ENCODE data around the gene METTL8.
"Not testable (repeated sequence)": the region's sequence is repeated elsewhere in the genome, so short reads cannot be mapped to it uniquely, and the experiment has no call there.

METTL8 gene

DNA sequence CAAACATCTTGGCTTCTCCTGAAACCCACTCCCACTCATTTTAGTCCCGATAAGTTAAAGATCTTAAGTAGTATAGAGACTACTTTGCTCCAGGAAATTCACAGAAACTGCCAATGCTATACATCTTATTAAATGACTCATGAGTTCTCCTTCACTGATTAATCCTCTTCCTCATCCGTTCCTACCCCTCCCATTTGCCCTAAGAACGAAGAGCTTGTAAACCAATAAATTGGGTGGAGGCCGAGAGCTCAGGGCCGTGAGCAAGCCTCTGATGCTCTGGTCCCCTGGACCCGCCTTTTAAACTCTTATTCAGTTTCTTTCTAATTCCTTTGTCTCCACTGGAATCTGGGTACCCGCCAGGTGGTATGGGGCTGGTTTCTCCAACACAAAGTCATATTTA is 68.6 kb downstream of the METTL8 start:
- peaks cover 6% of the 10 kb centered on the region for H3K4me1 Mint-ChIP-seq
- DNase-seq (ENCODE audit: low spot score in 2 of 2) (no peak), ATAC-seq (ENCODE audit: low read depth) (no peak)
- H3K9me3 Mint-ChIP-seq, result peaks cover 11% of the 10 kb centered on the region
- no peaks in the 10 kb centered on the region for H3K27me3 Mint-ChIP-seq
- no peak overlapping the region for H3K4me3 Mint-ChIP-seq
- peaks cover 24% of the 10 kb centered on the region for H3K36me3 Mint-ChIP-seq
- H3K27ac Mint-ChIP-seq, result no peak overlapping the region

DNA sequence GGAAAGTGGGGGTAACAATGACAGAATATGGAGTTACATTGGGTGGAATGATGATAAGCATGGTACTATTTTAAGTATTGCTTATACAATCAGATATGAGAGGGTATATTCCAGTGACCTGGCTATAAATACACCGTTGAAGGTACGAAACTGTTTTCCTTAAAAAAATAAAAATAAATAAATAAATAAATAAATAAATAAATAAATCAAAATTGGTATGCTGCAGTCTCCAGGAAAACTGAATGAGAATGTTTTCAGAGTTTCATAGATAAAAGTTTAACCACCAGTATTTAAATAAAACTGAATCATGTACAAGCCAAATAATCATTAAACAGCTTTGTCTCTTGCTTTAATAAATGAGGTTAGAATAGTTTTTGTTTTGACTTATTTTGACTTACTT is 71.4 kb downstream of the METTL8 start:
- Mint-ChIP-seq H3K36me3 (peaks cover 29% of the 10 kb centered on the region), H3K27me3 (no peaks in the 10 kb centered on the region)

DNA sequence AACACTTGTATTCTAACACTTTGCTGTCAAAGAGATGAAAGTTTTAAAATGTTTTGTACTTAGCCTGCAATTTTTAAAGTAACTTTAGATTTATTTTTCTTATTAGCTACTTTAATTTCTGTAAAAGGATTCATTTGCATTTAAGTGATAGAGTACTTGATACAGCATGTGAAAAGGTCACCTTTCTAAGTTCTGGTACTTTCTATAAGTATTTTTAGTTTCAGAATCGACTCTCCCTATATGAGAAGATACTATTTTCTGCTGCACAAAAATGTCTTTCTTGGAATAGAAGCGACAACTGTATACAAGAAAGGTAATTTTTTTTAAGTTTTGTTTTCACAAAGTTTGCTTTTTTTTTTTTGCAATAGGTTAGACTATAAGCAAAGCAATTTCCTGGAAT is 72.9 kb downstream of the METTL8 start:
- Mint-ChIP-seq H3K4me1 (peaks cover 10% of the 10 kb centered on the region), H3K9me3 (peaks cover 2% of the 10 kb centered on the region), H3K27me3 (no peaks in the 10 kb centered on the region), H3K27ac (no peak overlapping the region), H3K4me3 (no peak overlapping the region), H3K36me3 (peaks cover 16% of the 10 kb centered on the region)
- ATAC-seq (ENCODE audit: low read depth), result no peak
- no peak for DNase-seq (ENCODE audit: low spot score in 2 of 2)

More for the DNA sequence above, 71.4 kb downstream of the METTL8 start:
- ATAC-seq (ENCODE audit: low read depth), result no peak
- H3K4me1 Mint-ChIP-seq, result peaks cover 10% of the 10 kb centered on the region
- no peak for DNase-seq (ENCODE audit: low spot score in 2 of 2)
- H3K9me3 Mint-ChIP-seq, result peaks cover 11% of the 10 kb centered on the region
- H3K27ac Mint-ChIP-seq, result no peak overlapping the region
- no peak overlapping the region for H3K4me3 Mint-ChIP-seq

DNA sequence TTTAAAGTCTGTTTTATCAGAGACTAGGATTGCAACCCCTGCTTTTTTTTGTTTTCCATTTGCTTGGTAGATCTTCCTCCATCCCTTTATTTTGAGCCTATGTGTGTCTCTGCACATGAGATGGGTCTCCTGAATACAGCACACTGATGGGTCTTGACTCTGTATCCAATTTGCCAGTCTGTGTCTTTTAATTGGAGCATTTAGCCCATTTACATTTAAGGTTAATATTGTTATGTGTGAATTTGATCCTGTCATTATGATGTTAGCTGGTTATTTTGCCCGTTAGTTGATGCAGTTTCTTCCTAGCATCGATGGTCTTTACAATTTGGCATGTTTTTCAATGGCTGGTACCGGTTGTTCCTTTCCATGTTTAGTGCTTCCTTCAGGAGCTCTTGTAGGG is 80.0 kb downstream of the METTL8 start:
- H3K27me3 Mint-ChIP-seq; ATAC-seq (ENCODE audit: low read depth); H3K27ac Mint-ChIP-seq; H3K4me3 Mint-ChIP-seq; H3K4me1 Mint-ChIP-seq; H3K36me3 Mint-ChIP-seq; H3K9me3 Mint-ChIP-seq; DNase-seq (ENCODE audit: low spot score in 2 of 2): not testable (repeated sequence)

DNA sequence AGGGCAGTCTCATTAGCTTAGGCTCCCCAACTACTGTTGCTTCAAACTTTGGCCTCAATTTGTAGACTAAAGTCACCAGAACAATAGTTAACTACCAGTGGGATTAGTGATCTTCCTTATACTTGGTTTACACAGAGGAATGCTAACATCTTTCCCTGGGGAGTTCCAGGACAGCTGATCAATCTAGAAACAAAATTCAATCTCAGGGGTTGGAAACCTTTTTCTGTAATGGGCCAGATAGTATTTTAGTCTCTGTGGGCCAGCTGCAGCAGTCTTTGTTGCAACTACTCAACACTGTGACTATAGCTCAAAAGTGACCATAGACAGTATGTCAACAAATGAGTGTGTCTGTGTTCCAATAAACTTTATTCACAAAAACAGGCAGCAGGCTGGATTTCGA is 85.7 kb downstream of the METTL8 start:
- Mint-ChIP-seq H3K4me1 (peaks cover 23% of the 10 kb centered on the region), H3K9me3 (no peaks in the 10 kb centered on the region), H3K27ac (peak overlapping the region; percentile 86), H3K36me3 (peaks cover 2% of the 10 kb centered on the region), H3K27me3 (no peaks in the 10 kb centered on the region), H3K4me3 (no peak overlapping the region)
- ATAC-seq (ENCODE audit: low read depth) (no peak), DNase-seq (ENCODE audit: low spot score in 2 of 2) (no peak)

DNA sequence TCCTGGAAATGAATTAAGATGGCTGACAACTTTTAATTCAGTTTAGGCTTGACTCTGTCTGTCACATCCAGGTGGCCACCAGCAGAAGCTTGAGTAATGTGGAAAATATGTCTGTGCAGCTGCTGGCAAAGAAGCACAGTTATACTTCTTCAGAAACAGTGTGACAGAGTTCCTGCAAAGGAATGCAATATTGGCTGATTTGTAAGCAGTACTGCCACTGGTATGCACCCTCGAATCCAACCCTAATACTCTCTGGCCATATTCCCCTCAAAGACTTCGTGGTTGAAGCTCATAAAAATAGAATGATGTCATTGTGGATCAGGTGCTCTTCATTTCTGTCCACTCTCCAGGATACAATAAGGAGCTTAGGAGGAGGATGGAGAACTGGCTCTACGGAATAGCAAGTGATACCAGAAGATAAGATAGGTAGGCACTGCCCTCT is 86.2 kb downstream of the METTL8 start:
- Mint-ChIP-seq H3K36me3 (peaks cover 2% of the 10 kb centered on the region), H3K4me3 (no peak overlapping the region), H3K4me1 (peaks cover 23% of the 10 kb centered on the region), H3K27ac (peak overlapping the region; percentile 86), H3K9me3 (no peaks in the 10 kb centered on the region), H3K27me3 (no peaks in the 10 kb centered on the region)
- DNase-seq (ENCODE audit: low spot score in 2 of 2), result no peak
- peak; percentile 32 for ATAC-seq (ENCODE audit: low read depth)

DNA sequence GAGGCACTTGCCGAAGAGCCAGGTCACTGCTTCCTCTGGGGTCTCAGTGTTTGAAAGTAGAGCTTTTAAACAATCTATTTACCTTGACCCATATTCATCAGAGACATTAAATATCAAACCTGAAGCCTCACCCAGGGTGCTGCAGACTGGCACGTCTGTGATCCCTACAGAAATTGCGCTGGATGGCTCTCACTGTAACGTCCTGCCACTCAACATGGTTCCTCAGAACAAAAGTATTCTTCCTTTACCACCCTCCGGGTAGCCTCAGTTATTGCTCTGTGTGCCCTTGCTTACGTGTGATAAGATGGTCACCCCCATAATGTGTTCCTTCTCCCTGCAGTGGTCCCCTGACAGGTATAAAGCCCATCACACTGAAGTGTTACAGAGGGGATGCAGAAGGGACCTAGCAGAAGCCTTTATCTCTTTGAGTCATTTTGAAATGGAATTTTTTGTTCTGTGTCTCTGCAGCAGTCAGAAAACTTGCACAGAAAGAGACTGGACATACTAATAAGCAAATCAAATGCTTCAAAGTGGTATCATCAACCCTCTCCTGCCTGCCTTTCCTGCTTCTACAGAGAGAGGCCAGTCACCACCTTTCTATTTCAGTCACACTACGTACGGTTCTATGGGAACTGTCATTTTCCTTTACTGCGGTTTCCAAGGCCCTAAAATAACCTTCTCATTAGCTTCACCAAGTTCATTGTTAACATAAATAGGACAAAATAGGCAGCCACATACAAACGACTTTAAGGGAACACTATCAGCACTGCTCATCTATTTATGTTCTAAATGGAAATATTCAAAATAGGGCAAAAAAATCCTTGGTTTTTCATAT is 86.8 kb downstream of the METTL8 start:
- ATAC-seq (ENCODE audit: low read depth), result peak; percentile 35
- DNase-seq (ENCODE audit: low spot score in 2 of 2), result no peak
- Mint-ChIP-seq H3K9me3 (no peaks in the 10 kb centered on the region), H3K27me3 (no peaks in the 10 kb centered on the region), H3K4me1 (peaks cover 29% of the 10 kb centered on the region), H3K4me3 (no peak overlapping the region), H3K27ac (peak overlapping the region; percentile 86), H3K36me3 (peaks cover 2% of the 10 kb centered on the region)

DNA sequence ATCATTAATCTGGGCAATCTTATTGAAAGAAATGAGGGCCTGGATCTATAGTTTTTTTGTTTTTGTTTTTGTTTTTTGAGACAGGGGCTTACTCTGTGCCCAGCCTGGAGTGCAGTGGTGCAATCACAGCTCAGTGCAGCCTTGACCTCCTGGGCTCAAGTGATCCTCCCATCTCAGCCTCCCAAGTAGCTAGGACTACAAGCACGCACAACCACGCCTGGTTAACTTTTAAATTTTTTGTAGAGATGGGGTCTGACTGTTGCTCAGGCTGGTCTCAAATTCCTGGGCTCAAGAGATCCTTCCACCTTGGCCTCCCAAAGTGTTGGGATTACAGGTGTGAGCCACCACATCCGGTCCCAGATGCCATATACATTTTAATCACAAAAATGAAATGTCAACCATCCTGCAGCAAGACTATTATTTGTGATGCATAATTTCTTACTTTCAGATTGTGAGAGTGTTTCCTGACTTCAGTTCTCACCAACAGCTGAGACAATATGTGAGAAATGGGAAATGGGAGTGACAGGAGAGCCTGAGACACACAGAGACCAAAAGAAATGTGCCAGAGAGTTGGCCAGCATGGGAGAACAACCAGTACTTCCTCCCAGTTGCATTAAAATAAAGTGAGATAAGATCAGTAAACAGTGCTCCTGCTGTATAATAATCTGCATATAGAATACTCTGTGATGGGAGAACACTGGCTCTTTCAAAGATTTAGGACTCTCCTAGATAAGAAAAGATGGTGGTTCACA is 87.6 kb downstream of the METTL8 start:
- Mint-ChIP-seq H3K27ac (peak overlapping the region; percentile 86), H3K4me3 (no peak overlapping the region), H3K36me3 (peaks cover under 1% of the 10 kb centered on the region), H3K27me3 (no peaks in the 10 kb centered on the region), H3K9me3 (no peaks in the 10 kb centered on the region), H3K4me1 (peaks cover 34% of the 10 kb centered on the region)
- DNase-seq (ENCODE audit: low spot score in 2 of 2), result no peak
- ATAC-seq (ENCODE audit: low read depth), result no peak

DNA sequence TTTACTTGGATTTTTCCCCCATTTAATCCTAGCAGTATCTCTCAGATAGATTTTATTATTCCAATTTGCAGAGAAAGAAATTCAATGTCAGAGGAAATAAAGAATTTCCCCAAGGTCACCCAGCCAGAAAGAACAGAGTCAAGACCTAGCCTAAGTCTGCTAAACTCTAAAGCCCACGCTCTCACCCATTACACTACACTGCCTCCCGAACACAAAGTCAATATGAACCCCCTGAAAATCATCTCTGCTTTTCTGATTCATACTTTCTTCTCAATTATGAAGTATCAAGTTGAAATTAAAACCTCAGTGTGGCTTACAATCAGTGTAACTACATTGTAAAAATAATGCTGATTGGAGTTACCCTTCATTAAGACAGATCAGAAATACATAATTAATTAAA is 89.6 kb downstream of the METTL8 start:
- H3K27me3 Mint-ChIP-seq, result no peaks in the 10 kb centered on the region
- H3K4me1 Mint-ChIP-seq, result peaks cover 34% of the 10 kb centered on the region
- no peak overlapping the region for H3K4me3 Mint-ChIP-seq
- H3K27ac Mint-ChIP-seq, result peak overlapping the region; percentile 7
- no peaks in the 10 kb centered on the region for H3K36me3 Mint-ChIP-seq
- DNase-seq (ENCODE audit: low spot score in 2 of 2) (no peak), ATAC-seq (ENCODE audit: low read depth) (no peak)
- H3K9me3 Mint-ChIP-seq, result no peaks in the 10 kb centered on the region

DNA sequence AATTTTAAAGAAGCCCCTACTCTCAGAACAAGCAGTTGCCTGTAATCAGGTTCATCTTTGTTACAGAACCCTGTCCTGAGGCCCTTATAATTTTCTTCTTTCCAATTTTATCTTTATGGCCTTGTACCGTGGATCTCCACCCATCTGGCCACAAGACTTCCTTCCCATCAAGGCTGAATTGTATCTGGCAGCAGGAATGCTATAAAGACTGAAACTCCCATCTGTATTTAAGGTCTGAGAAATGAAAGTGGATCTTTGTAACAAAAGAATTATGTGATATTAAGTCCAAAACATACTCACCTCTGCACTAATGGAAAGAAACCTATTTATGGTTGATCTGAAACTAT is 91.8 kb downstream of the METTL8 start:
- peak overlapping the region; percentile 84 for H3K27ac Mint-ChIP-seq
- H3K9me3 Mint-ChIP-seq, result no peaks in the 10 kb centered on the region
- H3K4me1 Mint-ChIP-seq, result peaks cover 32% of the 10 kb centered on the region

DNA sequence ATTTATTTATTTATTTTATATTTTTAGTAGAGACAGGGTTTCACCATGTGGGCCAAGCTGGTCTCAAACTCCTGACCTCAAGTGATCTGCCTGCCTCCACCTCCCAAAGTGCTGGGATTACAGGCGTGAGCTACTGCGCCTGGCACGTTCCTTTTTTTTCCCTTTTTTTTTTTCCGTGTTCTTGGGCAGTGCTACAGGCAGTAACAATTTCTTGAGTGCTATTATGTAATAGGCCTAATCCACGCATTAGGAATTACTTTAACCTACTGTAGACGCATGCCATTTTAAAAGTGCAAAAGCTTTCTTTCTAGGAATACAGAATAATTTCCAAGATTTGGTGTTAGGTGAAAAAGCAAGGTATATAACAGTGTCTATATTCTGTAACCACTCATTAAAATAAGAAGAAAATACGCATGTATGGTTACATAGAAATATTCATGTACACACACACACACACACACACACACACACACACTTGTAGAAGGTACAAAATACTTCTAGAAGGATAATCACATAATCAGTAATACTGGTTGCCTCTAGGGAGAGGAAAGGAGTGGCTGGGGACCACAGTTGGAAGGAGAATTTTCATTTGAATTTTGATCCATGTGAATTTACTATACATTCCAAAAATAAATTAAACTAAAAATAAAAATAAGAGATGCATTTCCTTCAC is 92.3 kb downstream of the METTL8 start:
- DNase-seq (ENCODE audit: low spot score in 2 of 2), result no peak
- Mint-ChIP-seq H3K9me3 (no peaks in the 10 kb centered on the region), H3K4me3 (no peak overlapping the region), H3K4me1 (peaks cover 28% of the 10 kb centered on the region), H3K27me3 (no peaks in the 10 kb centered on the region), H3K27ac (peak overlapping the region; percentile 84), H3K36me3 (peaks cover under 1% of the 10 kb centered on the region)
- ATAC-seq (ENCODE audit: low read depth), result no peak

More for the DNA sequence above, 91.8 kb downstream of the METTL8 start:
- no peaks in the 10 kb centered on the region for H3K36me3 Mint-ChIP-seq
- H3K27me3 Mint-ChIP-seq, result no peaks in the 10 kb centered on the region
- ATAC-seq (ENCODE audit: low read depth) (no peak), DNase-seq (ENCODE audit: low spot score in 2 of 2) (no peak)
- H3K4me3 Mint-ChIP-seq, result no peak overlapping the region

DNA sequence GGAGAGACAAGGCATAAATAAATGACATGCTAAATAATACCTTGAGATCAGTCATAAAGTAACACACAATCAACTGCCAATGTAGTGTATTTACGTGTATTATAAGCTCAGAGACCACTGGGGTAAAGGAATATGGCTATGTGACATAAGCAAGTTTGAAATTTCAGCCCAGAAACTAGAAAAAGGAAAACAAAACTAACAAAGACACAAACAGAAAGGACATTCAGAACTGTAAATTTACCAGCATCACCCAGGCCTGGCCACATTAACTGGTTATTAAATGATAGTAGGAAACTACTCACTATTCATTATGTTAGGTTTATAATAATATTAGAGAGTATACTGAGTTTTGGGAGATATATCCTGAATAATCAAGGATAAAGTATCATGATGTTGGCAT is 98.8 kb downstream of the METTL8 start:
- Mint-ChIP-seq H3K9me3 (no peaks in the 10 kb centered on the region), H3K4me1 (peaks cover 25% of the 10 kb centered on the region), H3K4me3 (peak overlapping the region; percentile 22), H3K27ac (peak overlapping the region; percentile 85), H3K27me3 (no peaks in the 10 kb centered on the region), H3K36me3 (peaks cover 4% of the 10 kb centered on the region)
- DNase-seq (ENCODE audit: low spot score in 2 of 2) (no peak), ATAC-seq (ENCODE audit: low read depth) (no peak)

DNA sequence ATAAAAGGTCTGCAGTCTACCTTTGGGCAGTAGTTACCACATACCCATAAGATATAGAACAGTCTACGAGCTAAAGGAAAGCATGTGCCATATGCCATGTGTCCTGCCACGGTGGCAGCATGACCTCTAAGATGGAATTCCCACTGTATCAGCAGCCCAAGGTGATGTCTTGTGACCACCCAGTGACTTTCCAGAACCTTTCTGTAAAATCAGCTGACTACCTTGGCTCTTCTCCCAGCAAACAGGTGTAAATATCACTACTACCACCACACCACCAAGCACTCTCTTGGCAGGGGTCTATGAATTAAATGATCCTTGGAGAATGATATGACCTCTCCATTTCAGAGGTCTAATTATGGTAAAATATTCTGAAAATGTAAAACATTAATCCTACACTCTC is 99.6 kb downstream of the METTL8 start:
- Mint-ChIP-seq H3K36me3 (peaks cover 4% of the 10 kb centered on the region), H3K27ac (peak overlapping the region; percentile 85), H3K9me3 (no peaks in the 10 kb centered on the region), H3K27me3 (no peaks in the 10 kb centered on the region), H3K4me3 (no peak overlapping the region), H3K4me1 (peaks cover 25% of the 10 kb centered on the region)
- no peak for DNase-seq (ENCODE audit: low spot score in 2 of 2)
- no peak for ATAC-seq (ENCODE audit: low read depth)

Data from memory B cell (primary cell).